GM19240 (cell line): Measurements from ENCODE around the gene SYNGR2.
"Not testable (repeated sequence)": the region's sequence is repeated elsewhere in the genome, so short reads cannot be mapped to it uniquely, and the experiment has no call there.

ENCODE experiments used
- DNase-seq: peaks from one replicate; pipeline ENCODE4 v3.0.0; 2011; ENCODE audit warnings: low spot score; ENCODE audit not compliant: insufficient read length

Gene SYNGR2

GRCh38 chr17:78170692-78171590 lies 2.6 kb downstream of the SYNGR2 start:
- DNase-seq = no peak

GRCh38 chr17:78171591-78172248 lies 3.3 kb downstream of the SYNGR2 start:
- DNase-seq = not testable (repeated sequence)

- no peak for DNase-seq
Measured at GRCh38 chr17:78172249-78173051, 4.1 kb downstream of the SYNGR2 start.

GRCh38 chr17:78173097-78173715 lies 4.8 kb downstream of the SYNGR2 start:
- no peak for DNase-seq

GRCh38 chr17:78174346-78174869 lies 6.0 kb downstream of the SYNGR2 start:
- DNase-seq = no peak

- no peak for DNase-seq
Measured at GRCh38 chr17:78174870-78175642, 6.7 kb downstream of the SYNGR2 start.

GRCh38 chr17:78175643-78175981 lies 7.2 kb downstream of the SYNGR2 start:
- DNase-seq = no peak

- no peak for DNase-seq
Measured at GRCh38 chr17:78176548-78177025, 8.2 kb downstream of the SYNGR2 start.

GRCh38 chr17:78179372-78179771 lies 11.0 kb downstream of the SYNGR2 start:
- DNase-seq = no peak

GRCh38 chr17:78180083-78180482 lies 11.7 kb downstream of the SYNGR2 start:
- no peak for DNase-seq

- DNase-seq = no peak
Measured at GRCh38 chr17:78180508-78180907, 12.1 kb downstream of the SYNGR2 start.

- DNase-seq = no peak
Measured at GRCh38 chr17:78182504-78182903, 14.1 kb downstream of the SYNGR2 start.

- no peak for DNase-seq
Measured at GRCh38 chr17:78183916-78184315, 15.5 kb downstream of the SYNGR2 start.

- DNase-seq = no peak
Measured at GRCh38 chr17:78184351-78184750, 16.0 kb downstream of the SYNGR2 start.

GRCh38 chr17:78184868-78185267 lies 16.5 kb downstream of the SYNGR2 start:
- no peak for DNase-seq

GRCh38 chr17:78185981-78186691 lies 17.8 kb downstream of the SYNGR2 start:
- no peak for DNase-seq

GRCh38 chr17:78186692-78187595 lies 18.6 kb downstream of the SYNGR2 start, which contains the start of the genes AFMID and TK1:
Gene AFMID, plus strand, starts transcription at chr17:78187362. Its CDS starts 9 bp downstream, at chr17:78187371.
Gene TK1, minus strand, starts transcription at chr17:78187052. Its CDS starts 58 bp downstream, at chr17:78186994.
- peak; percentile 98 for DNase-seq

- DNase-seq = no peak
Measured at GRCh38 chr17:78196716-78197115, 28.3 kb downstream of the SYNGR2 start.
